HUDEP-2 (cell line): Measurements from ENCODE around the gene EIF2B5.
"Not testable (repeated sequence)": the region's sequence is repeated elsewhere in the genome, so short reads cannot be mapped to it uniquely, and the experiment has no call there.

Experiments
- DNase-seq, 76 experiments: peaks; one replicate each; lab custom pipeline; 2025; ENCODE audit not compliant: unreplicated experiment in 76 of 76; lab: John Stamatoyannopoulos, UW

Gene EIF2B5

DNA sequence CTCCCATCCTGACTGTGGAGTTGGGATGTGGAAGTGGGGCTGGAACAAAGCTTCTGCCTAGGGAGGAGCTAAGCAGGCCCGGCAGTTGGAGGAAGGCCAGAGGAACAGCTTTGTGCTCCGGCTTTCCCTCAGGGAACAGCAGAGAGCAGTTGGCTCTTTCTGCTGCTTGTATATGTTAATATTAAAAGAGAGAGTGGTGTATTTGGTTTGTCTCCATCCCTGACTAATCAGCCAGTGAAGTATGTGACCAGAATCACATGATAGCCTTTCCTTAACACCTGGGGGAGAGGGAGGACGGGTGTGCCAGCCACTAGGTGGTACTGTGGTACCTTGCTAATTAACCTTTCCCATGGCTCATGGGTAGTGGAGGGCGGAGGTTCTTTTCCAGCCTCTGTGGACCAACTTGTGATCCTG, 10.0 kb downstream of the EIF2B5 start:
- peak in 19 of 76 experiments; percentile 2 to 50 (median 12) for DNase-seq

DNA sequence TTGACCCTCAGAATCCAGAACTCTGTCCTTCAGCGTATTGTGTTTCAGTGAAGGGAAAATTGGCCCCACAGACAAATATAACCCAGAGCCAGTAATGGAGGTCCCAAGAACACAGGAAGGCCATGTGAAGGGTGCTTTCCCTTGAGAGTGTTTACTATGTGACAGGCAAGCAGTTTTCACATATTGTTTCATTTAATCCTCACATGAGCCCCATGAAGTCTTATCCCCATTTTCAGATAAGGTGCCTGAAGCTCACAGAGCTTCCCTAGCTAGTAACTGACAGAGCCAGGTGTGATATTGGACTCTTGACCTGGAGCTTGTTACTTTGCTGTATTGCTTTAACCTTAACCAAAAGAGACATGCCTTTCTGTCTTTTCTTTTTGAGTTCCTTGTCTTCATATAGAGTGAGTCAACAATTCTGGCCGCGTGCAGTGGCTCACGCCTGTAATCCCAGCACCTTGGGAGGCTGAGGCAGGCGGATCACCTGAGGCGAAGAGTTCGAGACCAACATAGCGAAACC, 10.7 kb downstream of the EIF2B5 start:
- no peak for DNase-seq

DNA sequence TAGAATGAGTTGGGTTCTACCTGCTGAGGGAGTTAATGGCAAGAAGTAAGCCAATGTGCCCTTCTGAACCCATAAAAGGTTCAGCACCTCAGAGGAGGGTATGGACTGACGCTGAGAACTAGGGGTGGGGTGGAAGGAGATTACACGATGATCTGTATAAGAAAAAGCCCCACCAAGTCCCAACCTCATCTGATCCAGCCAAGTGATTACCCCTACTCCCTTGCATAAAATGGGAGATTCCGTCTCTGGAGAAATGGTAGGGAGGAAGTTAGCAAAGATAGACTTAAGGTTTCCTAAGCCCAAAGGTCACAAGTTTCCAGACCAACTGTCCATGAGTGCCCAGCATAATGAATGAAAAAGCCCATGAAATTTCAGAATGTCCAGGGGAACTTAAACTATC, 12.9 kb downstream of the EIF2B5 start:
- DNase-seq: no peak

DNA sequence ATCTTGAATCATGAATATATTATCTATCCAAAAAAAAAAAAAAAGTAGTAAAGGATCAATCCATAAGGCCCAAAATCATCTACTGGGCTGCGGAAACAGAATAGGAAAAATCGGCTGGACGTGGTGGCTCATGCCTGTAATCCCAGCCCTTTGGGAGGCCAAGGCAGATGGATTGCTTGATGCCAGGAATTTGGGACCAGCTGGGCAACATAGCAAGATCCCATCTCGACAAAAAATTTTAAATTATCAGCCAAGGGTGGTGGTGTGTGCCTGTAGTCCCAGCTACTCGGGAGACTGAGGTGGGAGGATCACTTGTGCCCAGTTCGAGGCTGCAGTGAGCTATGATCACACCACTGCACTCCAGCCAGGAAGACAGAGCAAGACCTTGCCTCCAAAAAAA, 14.0 kb downstream of the EIF2B5 start:
- DNase-seq: no peak

DNA sequence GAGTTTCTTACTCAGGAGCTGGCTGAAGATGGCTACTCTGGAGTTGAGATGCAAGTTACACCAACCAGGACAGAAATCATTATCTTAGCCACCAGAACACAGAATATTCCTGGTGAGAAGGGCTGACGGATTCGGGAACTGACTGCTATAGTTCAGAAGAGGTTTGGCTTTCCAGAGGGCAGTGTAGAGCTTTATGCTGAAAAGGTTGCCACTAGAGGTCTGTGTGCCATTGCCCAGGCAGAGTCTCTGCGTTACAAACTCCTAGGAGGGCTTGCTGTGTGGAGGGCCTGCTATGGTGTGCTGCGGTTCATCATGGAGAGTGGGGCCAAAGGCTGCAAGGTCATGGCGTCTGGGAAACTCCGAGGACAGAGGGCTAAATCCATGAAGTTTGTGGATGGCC, 14.6 kb downstream of the EIF2B5 start:
- not testable (repeated sequence) for DNase-seq

DNA sequence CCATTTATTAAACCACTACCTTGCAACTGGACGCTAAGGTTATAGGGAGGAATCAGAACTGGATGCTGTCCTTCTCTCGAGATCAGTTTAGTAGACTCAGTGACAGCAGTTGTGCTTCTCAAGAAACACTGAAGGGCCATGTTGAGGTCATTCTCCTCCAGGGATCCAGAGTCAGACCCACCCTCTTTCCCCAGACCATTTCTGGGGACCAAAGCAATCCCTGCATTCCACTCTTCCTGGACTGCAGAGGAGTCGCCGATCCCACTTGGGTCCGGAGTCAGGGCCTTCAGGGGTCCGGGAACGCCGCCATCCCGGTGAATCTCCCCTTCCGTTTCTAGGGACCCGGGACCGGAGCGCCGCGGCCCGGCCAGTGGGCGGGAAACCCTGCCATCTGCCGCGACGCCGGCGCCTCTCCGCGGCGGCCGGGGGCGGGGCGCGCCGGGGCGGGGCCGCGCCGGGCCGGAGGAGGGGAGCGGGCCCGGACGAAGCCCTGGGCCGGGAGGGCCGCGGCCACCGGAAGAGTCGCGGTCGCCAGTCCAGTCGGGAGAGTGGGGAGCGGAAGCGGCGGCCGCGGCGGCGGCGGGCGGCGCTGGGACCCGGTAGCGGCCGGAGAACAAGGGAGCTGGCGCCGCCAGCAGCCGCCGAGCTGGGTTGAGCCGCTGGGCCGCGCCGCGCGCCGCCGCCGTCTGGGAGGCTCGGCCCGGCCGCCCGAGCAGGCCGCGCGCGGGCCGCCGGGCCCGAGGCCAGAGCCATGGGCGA, 19.9 kb downstream of the EIF2B5 start, which contains the start of gene DVL3:
TSS of gene DVL3 (plus strand) at position 493 of the 759 bp plus-strand sequence. CDS start at position 752, 259 bp downstream.
- DNase-seq: peak in 16 of 76 experiments; percentile 8 to 51 (median 28)

DNA sequence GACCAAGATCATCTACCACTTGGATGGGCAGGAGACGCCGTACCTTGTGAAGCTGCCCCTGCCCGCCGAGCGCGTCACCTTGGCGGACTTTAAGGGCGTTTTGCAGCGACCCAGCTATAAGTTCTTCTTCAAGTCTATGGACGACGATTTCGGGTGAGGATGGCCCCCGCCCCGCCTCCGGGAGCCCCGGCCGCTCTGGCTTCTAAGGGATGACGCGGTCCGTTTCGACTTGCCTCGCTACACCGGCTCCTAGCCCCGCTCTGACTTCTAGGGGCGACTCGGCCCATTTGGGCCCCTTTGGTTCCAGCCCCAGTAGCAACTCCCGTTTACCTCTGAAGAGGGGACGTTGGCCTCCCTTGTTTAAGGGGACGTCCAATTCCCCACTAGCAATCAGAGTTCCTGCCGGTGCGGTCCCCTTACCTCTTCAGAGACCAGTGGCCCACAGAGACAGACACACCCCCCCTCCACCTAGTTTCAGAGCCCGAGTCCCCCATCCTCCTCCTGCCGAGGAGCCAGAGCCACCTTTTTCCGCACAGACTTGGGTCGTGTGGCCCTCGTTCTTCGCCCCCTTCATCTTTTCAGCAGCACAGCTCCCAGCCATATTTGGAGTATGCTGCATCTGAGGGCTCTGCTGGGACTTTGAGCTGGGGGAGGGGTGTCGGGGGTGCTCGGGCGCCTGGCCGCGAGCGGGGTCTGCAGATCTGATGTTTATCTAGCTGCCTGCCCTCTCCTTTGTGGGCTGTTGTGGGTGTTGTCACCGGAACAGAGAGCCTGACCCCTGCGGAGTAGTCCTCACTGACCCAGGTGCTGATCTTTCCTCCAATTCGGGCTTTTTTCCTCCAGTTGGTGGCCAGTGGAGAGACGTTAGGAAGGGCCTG, 20.7 kb downstream of the EIF2B5 start:
- DNase-seq: peak in 13 of 76 experiments; percentile 4 to 51 (median 30)

DNA sequence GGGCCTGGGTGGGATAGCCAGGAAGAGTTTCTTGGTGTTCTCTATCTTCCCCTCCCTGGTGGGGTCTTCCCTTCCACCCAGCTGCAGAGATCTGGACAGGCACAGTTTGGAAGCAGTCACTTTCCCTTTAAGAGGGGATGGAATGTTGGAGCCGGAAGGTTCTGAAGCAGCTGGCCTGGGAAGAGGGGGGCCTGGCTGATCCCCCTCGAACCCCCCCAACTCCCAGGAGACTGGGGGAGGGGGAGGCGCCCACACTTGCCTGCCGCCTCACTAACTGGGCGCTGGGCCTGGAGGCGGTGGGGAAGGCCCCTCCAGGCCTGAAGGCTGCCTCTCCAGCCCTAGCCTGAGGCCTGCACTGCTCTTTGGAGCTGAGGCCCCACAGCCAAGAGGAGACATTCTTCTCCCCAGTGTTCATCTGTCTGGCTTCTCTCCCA, 21.4 kb downstream of the EIF2B5 start:
- DNase-seq: no peak

DNA sequence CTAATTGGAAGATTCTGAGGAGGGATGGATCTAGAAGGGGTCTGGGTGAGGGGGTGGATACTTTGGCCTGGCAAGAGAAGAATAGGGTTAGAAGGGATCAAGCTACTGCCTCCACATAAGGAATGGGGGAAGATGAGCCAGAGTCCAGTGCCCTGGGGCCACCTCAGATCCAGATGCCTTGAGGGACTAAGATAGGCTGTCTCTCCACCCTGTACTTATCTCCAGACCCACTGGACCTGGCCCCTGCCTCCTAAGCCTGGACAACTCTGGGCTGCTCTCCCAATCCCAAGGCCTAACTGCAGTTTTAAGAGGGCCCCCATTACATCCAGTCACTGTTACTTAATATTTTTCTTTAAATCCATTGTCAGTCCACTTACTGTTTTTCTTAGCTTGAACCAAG, 22.0 kb downstream of the EIF2B5 start:
- peak in 2 of 76 experiments; percentile 9 to 20 for DNase-seq

DNA sequence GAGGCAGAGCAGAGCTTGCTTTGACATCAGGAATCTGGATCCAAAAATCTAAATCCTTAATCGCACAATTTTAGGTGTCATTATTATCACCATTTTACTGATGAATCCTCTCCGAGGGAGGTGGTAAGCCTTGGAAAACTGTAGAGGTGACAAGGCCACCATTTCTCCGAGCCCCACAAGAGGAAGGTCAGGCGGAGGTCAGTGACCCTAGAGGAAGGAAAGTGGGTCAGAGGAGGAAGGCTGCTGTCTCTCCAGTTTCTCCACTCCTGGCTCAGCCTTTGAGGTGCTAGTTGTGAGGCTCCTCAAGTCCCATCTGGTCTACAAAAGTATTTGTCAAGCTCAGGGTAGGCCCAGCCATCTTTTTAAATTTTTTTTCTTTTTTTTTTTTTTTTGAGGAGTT, 23.2 kb downstream of the EIF2B5 start:
- no peak for DNase-seq

DNA sequence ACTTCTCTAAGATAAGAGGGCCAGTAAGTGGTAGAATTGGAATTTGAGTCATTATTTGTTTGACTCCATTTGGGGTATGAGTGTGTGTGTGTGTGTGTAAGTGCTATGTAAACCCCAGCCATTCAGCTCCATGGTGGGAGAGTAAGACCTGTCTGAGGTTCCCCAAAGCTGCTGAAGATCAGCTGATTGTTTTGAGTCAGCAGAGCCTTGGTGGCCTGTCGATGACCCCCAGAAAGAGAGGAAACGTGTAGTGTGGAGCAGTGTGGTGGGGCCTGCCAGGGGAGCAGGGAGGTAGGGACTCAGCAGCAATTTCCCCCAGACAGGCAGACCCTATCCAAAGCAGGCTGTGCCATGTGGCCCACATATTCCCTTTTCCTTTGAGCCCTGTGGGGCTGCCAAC, 25.3 kb downstream of the EIF2B5 start:
- no peak for DNase-seq

DNA sequence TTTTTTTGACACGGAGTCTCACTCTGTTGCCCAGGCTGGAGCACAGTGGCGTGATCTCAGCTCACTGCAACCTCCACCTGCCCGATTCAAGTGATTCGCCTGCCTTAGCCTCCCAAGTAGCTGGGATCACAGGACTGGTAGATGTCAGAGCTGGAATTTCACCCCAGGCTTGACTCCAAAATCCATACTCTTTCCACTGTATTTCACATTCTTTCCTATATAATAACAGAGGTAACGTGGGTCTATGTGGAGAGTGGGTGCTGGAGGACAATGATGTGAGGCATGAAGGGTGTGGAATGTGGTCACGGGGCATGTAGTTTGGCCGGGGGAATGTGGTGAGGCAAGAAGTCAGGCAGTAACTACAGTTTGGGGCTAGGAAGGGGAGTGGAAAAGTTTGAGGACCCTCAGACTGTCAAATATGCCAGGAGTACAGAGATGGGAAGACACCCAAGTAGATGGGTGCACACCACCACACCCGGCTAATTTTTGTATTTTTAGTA, 27.5 kb downstream of the EIF2B5 start:
- not testable (repeated sequence) for DNase-seq

DNA sequence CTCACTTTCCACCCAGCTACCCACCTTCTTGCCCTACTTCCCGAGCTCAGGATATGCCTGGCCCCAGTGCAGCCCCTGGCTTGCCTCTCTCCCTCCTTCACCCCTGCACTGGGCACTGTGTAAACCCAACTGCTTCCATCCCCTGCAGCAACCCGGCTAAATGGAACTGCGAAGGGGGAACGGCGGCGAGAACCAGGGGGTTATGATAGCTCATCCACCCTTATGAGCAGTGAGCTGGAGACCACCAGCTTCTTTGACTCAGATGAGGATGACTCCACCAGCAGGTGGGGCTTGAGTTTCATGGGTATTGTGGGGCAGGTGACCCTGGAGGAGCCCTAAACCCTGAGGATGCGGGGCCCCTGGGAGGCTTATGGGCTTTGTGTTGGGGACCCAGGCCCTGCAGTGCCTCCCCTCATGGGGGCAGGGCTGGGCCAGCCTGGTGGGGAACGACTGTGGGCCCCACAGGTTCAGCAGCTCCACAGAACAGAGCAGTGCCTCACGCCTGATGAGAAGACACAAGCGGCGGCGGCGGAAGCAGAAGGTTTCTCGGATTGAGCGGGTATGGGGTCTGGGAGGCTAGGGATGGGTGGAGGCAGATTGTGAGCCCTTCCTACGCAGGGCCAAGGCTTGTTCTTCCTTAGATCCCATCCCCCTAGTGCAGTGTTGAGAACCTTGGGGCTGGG, 29.6 kb downstream of the EIF2B5 start:
- DNase-seq: no peak

DNA sequence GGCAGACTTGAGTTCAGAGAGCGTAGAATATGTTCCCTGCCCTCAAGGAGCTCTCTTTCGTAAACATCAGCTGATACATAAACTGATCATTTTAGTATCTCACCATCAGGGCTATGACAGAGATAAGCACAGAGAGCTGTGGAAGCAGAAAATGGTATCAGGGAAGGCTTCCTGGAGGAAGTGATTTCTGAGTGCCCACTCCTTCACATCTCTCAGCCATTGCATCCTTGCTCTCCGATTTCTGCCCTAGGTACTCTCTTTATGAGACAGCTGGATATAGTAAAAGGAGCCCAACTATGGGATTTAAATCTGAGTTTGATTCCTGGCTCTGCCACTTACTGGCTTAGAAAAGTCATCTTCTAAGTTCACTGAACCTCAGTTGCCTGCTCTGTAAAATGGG, 30.4 kb downstream of the EIF2B5 start:
- DNase-seq: no peak

DNA sequence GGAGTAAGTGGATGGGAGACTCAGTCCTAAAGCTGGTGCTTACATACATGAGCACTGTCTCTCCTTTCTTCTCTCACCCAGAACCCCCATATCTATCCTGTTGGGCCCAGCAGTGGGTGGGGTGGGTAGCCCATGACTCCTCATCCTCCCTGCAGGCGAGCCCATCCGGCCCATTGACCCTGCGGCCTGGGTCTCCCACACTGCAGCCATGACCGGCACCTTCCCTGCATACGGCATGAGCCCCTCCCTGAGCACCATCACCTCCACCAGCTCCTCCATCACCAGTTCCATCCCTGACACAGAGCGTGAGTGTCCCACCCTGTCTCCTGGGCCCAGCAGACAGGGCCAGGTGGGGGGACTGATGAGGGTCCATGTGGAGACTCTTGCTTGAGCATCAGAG, 31.5 kb downstream of the EIF2B5 start:
- DNase-seq: no peak

DNA sequence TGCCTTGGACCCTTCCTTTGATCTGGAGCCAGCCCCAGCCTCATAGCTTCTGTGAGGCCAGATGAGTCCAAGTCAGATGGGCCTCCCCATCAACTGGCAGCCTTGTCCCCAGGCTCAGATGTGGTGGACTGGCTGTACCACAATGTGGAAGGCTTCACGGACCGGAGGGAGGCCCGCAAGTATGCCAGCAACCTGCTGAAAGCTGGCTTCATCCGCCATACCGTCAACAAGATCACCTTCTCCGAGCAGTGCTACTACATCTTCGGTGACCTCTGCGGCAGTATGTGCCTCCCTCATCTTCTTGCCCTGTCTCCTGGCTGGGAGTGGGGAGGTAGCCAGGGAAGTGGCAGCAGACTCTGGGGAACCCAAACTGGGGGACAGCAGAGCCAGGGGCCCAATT, 32.6 kb downstream of the EIF2B5 start:
- no peak for DNase-seq

DNA sequence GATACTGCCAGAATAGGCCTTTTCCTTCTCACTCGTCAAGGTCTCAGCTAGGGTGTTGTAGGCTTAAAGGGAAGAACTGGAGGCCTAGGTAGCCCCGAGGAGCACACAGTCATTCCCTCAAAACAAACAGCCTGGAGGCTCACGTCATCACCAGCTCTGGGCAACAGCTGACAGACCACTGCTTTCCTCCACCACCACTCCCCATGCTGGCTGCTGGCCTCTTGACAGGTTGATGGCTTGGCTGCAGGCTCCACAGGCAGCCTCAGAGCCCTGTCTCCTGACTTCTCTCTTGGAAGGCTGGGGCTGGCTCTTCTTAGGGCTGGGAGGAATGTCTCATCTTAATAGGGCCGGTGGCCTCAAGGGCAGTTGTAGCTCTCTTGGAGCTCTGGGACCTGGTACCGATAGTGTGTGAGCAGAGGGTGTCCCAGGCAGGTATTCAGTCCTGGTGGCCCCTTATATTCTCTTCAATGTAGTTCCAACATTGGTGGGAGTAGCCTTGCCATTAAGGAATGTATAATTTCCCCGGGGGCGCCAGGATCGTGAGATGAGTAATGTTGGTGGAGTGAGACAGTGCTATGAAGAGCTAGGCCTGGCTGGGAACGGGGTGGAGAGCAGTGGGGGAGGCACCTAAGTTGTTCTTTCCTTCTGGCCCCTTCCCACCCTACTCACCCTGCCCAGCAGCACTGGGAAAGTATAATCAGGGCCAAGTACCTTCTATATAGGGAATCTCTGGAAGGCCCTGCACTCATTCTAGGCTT, 33.4 kb downstream of the EIF2B5 start:
- no peak for DNase-seq

DNA sequence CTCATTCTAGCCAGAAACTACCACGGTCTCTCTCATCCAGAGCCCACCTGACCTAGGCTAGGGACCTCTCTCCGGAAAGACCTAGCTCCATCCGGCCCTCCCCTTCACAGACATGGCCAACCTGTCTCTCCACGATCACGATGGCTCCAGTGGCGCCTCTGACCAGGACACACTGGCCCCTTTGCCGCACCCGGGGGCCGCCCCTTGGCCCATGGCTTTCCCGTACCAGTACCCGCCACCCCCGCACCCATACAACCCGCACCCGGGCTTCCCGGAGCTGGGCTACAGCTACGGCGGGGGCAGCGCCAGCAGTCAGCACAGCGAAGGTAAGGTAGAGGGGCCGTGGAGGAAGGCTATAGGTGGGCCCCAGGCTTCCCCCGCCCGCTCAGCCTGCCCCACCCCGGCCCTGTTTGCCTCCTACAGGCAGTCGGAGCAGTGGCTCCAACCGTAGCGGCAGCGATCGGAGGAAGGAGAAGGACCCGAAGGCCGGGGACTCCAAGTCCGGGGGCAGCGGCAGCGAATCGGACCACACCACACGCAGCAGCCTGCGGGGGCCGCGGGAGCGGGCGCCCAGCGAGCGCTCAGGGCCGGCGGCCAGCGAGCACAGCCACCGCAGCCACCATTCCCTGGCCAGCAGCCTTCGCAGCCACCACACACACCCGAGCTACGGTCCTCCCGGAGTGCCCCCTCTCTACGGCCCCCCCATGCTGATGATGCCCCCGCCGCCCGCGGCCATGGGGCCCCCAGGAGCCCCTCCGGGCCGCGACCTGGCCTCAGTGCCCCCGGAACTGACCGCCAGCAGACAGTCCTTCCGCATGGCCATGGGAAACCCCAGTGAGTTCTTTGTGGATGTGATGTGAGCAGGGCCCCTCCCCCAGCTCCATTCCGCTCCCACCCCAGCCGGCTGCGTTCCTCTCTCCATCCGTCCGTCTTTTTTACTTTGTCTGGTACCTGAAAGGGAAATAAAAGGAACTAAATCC, 35.0 kb downstream of the EIF2B5 start:
- no peak for DNase-seq

DNA sequence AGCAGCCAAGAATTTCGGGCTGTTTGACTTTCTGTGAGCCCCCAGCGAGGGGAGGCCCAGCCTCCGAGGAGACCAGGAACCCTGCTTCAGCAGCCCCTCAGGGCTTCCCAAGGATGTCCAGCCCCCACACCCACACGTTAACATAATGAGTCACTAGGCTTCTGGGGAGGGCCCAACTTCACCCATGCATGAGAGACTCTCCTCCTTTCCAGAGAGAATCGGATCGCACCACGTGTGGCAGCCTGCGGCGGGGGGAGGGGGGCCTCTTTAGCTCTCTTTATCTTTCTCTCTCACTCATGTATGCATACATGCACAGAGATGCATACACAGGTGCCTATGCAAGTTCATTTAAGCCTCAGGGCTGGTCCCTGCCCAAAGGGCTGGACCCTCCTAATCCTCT, 36.4 kb downstream of the EIF2B5 start:
- no peak for DNase-seq
